ENCODE data around the gene CRACR2B.

DNA sequence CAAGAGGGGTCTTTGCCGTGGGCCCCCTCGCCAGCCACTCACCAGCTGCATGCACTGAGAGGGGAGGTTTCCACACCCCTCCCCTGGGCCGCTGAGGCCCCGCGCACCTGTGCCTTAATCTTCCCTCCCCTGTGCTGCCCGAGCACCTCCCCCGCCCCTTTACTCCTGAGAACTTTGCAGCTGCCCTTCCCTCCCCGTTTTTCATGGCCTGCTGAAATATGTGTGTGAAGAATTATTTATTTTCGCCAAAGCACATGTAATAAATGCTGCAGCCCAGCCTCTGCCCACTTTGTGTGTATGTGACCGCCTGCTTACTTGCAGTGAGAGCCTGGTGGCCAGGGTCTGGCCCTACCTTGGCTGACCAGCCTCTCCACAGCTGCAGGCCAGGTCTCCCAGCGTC is 2.8 kb upstream of the CRACR2B start:
- TF ChIP-seq, protein P1, sequence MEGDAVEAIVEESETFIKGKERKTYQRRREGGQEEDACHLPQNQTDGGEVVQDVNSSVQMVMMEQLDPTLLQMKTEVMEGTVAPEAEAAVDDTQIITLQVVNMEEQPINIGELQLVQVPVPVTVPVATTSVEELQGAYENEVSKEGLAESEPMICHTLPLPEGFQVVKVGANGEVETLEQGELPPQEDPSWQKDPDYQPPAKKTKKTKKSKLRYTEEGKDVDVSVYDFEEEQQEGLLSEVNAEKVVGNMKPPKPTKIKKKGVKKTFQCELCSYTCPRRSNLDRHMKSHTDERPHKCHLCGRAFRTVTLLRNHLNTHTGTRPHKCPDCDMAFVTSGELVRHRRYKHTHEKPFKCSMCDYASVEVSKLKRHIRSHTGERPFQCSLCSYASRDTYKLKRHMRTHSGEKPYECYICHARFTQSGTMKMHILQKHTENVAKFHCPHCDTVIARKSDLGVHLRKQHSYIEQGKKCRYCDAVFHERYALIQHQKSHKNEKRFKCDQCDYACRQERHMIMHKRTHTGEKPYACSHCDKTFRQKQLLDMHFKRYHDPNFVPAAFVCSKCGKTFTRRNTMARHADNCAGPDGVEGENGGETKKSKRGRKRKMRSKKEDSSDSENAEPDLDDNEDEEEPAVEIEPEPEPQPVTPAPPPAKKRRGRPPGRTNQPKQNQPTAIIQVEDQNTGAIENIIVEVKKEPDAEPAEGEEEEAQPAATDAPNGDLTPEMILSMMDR (conservative IDR thresholded peaks at IDR 0.05 in 1 of 2, IDR thresholded peaks at IDR 0.05 in 1 of 2; ENCODE audit: extremely low read depth in 1 of 2, insufficient read depth in 1 of 2, low read depth in 1 of 2, low read length in 2 of 2) = no peak
- no peak for TF ChIP-seq EZH2 (IDR thresholded peaks at IDR 0.05; ENCODE audit: borderline replicate concordance, low read length)

Measured in mammary epithelial cell (primary cell).